CD14-positive monocyte (primary cell): ENCODE data around the gene ABCA7. TPM values are rescaled to one million over a fixed set of nuclear protein-coding genes. Genes with fewer than 3 reads are reported as not detected.
A peak's percentile ranks its signal among the peaks of the same experiment; 100 is the strongest.

Experiments used
- DNase-seq, 3 donors: peaks; one replicate each; pipeline ENCODE4 v3.0.0-alpha.2; 2011 to 2022
- H2AFZ ChIP-seq: 2 replicates; pipeline ENCODE4 v1.6.0; 2012; ENCODE audit warnings: mild to moderate bottlenecking, low read depth, low read length, inconsistent platforms; ENCODE audit not compliant: insufficient read depth, poor library complexity, severe bottlenecking
- H3K27ac ChIP-seq, 2 donors: 1 replicate in 1 of 2; 2 replicates in 1 of 2; pipeline ENCODE4 v1.5.1; 2012 to 2013; ENCODE audit warnings: low read length in 2 of 2, control low read depth in 1 of 2, inconsistent platforms in 1 of 2, low read depth in 1 of 2, mild to moderate bottlenecking in 1 of 2
- H3K27me3 ChIP-seq, 2 donors: one replicate each; pipeline versions ENCODE4 v1.6.0 to v1.6.1; 2011 to 2013; ENCODE audit warnings: low read length in 2 of 2; ENCODE audit not compliant: control insufficient read depth in 2 of 2, insufficient read depth in 2 of 2
- H3K36me3 ChIP-seq, 2 donors: replicated peaks in 1 of 2; 1 replicate in 1 of 2; 2 replicates in 1 of 2; pipeline versions ENCODE4 v1.5.1 to v1.6.1; 2012 to 2013; ENCODE audit warnings: low read length in 2 of 2, control low read depth in 1 of 2, inconsistent platforms in 1 of 2, mild to moderate bottlenecking in 1 of 2; ENCODE audit not compliant: insufficient read depth in 2 of 2, control insufficient read depth in 1 of 2
- H3K4me1 ChIP-seq, 2 donors: 1 replicate in 1 of 2; 2 replicates in 1 of 2; pipeline versions ENCODE4 v1.5.1 to v1.6.1; 2012 to 2013; ENCODE audit warnings: low read length in 2 of 2, control low read depth in 1 of 2, inconsistent platforms in 1 of 2, mild to moderate bottlenecking in 1 of 2, moderate library complexity in 1 of 2; ENCODE audit not compliant: insufficient read depth in 2 of 2, control insufficient read depth in 1 of 2
- H3K4me2 ChIP-seq: replicated peaks from 2 replicates; pipeline ENCODE3; 2012; ENCODE audit warnings: low read length, moderate library complexity, mild to moderate bottlenecking; ENCODE audit not compliant: poor library complexity, severe bottlenecking; ENCODE audit errors: extremely low read depth
- H3K4me3 ChIP-seq, 3 experiments: fragments of 200-600 bp in 1 of 3; sonication (generic) in 1 of 3; replicated peaks in 1 of 3; 1 replicate in 2 of 3; 2 replicates in 1 of 3; pipeline ENCODE4 v1.5.1; 2011 to 2013; ENCODE audit warnings: low read length in 3 of 3, mild to moderate bottlenecking in 3 of 3, control low read depth in 2 of 3, low read depth in 2 of 3, inconsistent platforms in 1 of 3, moderate library complexity in 1 of 3
- H3K79me2 ChIP-seq: 2 replicates; pipeline ENCODE4 v1.6.0; 2012; ENCODE audit warnings: mild to moderate bottlenecking, control low read depth, inconsistent platforms, low read length, moderate library complexity; ENCODE audit not compliant: insufficient read depth
- H3K9ac ChIP-seq: 2 replicates; pipeline ENCODE4 v1.6.0; 2017; ENCODE audit warnings: low read length, mild to moderate bottlenecking; ENCODE audit not compliant: insufficient read depth, poor library complexity, severe bottlenecking
- H3K9me3 ChIP-seq, 2 donors: replicated peaks in 1 of 2; 1 replicate in 1 of 2; 2 replicates in 1 of 2; pipeline versions ENCODE4 v1.5.1 to v1.6.1; 2012 to 2013; ENCODE audit warnings: low read length in 2 of 2, control low read depth in 1 of 2; ENCODE audit not compliant: control insufficient read depth in 1 of 2, insufficient read depth in 1 of 2
- H4K20me1 ChIP-seq: 2 replicates; pipeline ENCODE4 v1.6.0; 2012; ENCODE audit warnings: mild to moderate bottlenecking, low read length, control low read depth, moderate library complexity; ENCODE audit not compliant: insufficient read depth
- H3K27ac Mint-ChIP-seq, 7 donors: one replicate each; pipeline ENCODE4 v1.8.0; 2020; ENCODE audit warnings: mild to moderate bottlenecking in 7 of 7, mixed read lengths in 7 of 7, moderate library complexity in 6 of 7, inconsistent platforms in 2 of 7
- H3K27me3 Mint-ChIP-seq, 3 donors: one replicate each; pipeline ENCODE4 v1.8.0; 2021 to 2022; ENCODE audit warnings: low read depth in 3 of 3, mild to moderate bottlenecking in 3 of 3, mixed read lengths in 3 of 3, moderate library complexity in 3 of 3, inconsistent platforms in 1 of 3
- H3K36me3 Mint-ChIP-seq, 2 donors: one replicate each; pipeline ENCODE4 v1.8.0; 2020; ENCODE audit warnings: mixed read lengths in 2 of 2, inconsistent platforms in 1 of 2, mild to moderate bottlenecking in 1 of 2
- H3K4me1 Mint-ChIP-seq: one replicate; pipeline ENCODE4 v1.8.0; 2020; ENCODE audit warnings: mild to moderate bottlenecking, mixed read lengths
- H3K4me3 Mint-ChIP-seq, 2 donors: one replicate each; pipeline ENCODE4 v1.8.0; 2020; ENCODE audit warnings: mild to moderate bottlenecking in 2 of 2, mixed read lengths in 2 of 2, moderate library complexity in 1 of 2
- H3K9me3 Mint-ChIP-seq, 7 donors: one replicate each; pipeline ENCODE4 v1.8.0; 2020 to 2022; ENCODE audit warnings: mixed read lengths in 7 of 7, mild to moderate bottlenecking in 6 of 7, moderate library complexity in 6 of 7, inconsistent platforms in 2 of 7
- CTCF ChIP-seq: fragments of 200-600 bp; IDR thresholded peaks from one replicate; pipeline ENCODE4 v1.8.0; 2022; ENCODE audit warnings: antibody characterized with exemption, mild to moderate bottlenecking
- WGBS: methylation state at CpG from one replicate; pipeline ENCODE4 v1.1.5; 2013; ENCODE audit warnings: missing lambda C conversion rate; ENCODE audit not compliant: insufficient coverage; 5-methylcytosine and 5-hydroxymethylcytosine counted together
- intact Hi-C, 2 donors: fragments of 100-400 bp; cut with micrococcal nuclease; formaldehyde crosslinking; loops; one replicate each; pipeline versions ENCODE4 v1.15.0 to v1.15.1; 2023
- polyA minus RNA-seq: library from RNA; depleted of rRNA, polyadenylated mRNA; stranded (reverse); fragments of >200 nt; gene quantifications from 2 replicates; pipeline ENCODE4 v1.2.3, GENCODE V29; 2012
- polyA plus RNA-seq, 3 donors: library from polyadenylated mRNA; depleted of rRNA in 1 of 3; unstranded in 2 of 3; stranded (reverse) in 1 of 3; fragments of 300-500 nt in 2 of 3; fragments of >200 nt in 1 of 3; fragmentation: Illumina TruSeq in 2 of 3; gene quantifications; 1 replicate in 2 of 3; 2 replicates in 1 of 3; pipeline ENCODE4 v1.2.3, GENCODE V29; 2012 to 2021
- total RNA-seq, 12 experiments: library from RNA in 1 of 12; stranded (reverse) in 1 of 12; fragments of 120-200 nt in 1 of 12; gene quantifications; one replicate each; pipeline ENCODE4 v1.2.4 and lab custom pipeline; 2013 to 2026; ENCODE audit warnings: mixed read lengths in 6 of 12, inconsistent platforms in 1 of 12

Gene ABCA7
- 45.9 TPM for total RNA-seq (2013)
- polyA plus RNA-seq, result 100 to 1,000 TPM in 1 of 3 donors, 1 to 10 TPM in 2; 1.7 to 104 (median 7.8) TPM
- polyA minus RNA-seq, result 55.0 and 57.5 TPM in 2 replicates
- total RNA-seq (lab: John Stamatoyannopoulos, UW), result 14.7 to 78.3 (median 33.3) reads per million in 11 experiments

GRCh38 chr19:1039646-1040475 is at the start of gene ABCA7:
TSS of gene ABCA7 (plus strand) at chr19:1040107. CDS start at chr19:1041362, 1,255 bp downstream.
- WGBS, result under 1% methylated on average over 49 of the region's 56 CpGs

More at GRCh38 chr19:1039646-1040475, at the start of gene ABCA7:
- peak within 1 kb of the TSS; percentile 89 to 98 for H3K4me3 Mint-ChIP-seq
- Histone ChIP-seq H3K27ac (peak within 1 kb of the TSS; percentile 78 to 79), H2AFZ (peak within 1 kb of the TSS; percentile 55), H3K4me3 (peak within 1 kb of the TSS; percentile 51 to 92 (median 73)), H3K9ac (peak within 1 kb of the TSS; percentile 36), H3K79me2 (peaks cover 41% of the 10 kb centered on the region), H3K9me3 (no peaks in the 10 kb centered on the region), H3K4me1 (peaks cover 49 to 68% of the 10 kb centered on the region in 2 donors), H4K20me1 (peaks cover 38% of the 10 kb centered on the region), H3K4me2 (peak within 1 kb of the TSS; percentile 87), H3K27me3 (no peaks in the 10 kb centered on the region), H3K36me3 (peaks cover 29 to 37% of the 10 kb centered on the region in 2 donors)
- peaks cover 57% of the 10 kb centered on the region for H3K4me1 Mint-ChIP-seq
- peaks cover 0 to 1% (median 0%) of the 10 kb centered on the region in 3 donors for H3K27me3 Mint-ChIP-seq
- H3K9me3 Mint-ChIP-seq, result peaks cover 0 to 4% (median 0%) of the 10 kb centered on the region in 7 donors
- DNase-seq, result peak; percentile 93 to 96 (median 94)
- TF ChIP-seq CTCF, result no peak
- H3K36me3 Mint-ChIP-seq, result peaks cover 34 to 50% of the 10 kb centered on the region in 2 donors
- intact Hi-C loops, result loop anchor here (2.0 to 5.0 kb wide), 4 partner anchors 15 to 37 kb away; partner anchors contain the start of genes RNU6-2 (in 1 of the 2) and TMEM259 (in 1 of the 2)
- H3K27ac Mint-ChIP-seq, result peak within 1 kb of the TSS; percentile 89 to 97 (median 95)
